Subcutaneous abdominal adipose tissue (tissue), 5 donors: Measurements from ENCODE around the gene PCSK5.

Experiments
- H3K27ac ChIP-seq: one replicate; pipeline ENCODE4 v1.7.0; 2013; ENCODE audit warnings: low read depth, mild to moderate bottlenecking, inconsistent platforms, low read length, moderate library complexity
- H3K27me3 ChIP-seq, 5 donors: one replicate each; pipeline ENCODE4 v1.7.0; 2013; ENCODE audit warnings: low read length in 5 of 5, inconsistent platforms in 1 of 5; ENCODE audit not compliant: control insufficient read depth in 5 of 5, insufficient read depth in 4 of 5
- H3K36me3 ChIP-seq, 5 donors: one replicate each; pipeline ENCODE4 v1.7.0; 2013; ENCODE audit warnings: low read length in 5 of 5; ENCODE audit not compliant: control insufficient read depth in 5 of 5, insufficient read depth in 5 of 5
- H3K4me1 ChIP-seq, 5 donors: one replicate each; pipeline ENCODE4 v1.7.0; 2013; ENCODE audit warnings: low read length in 5 of 5, mild to moderate bottlenecking in 3 of 5, moderate library complexity in 1 of 5; ENCODE audit not compliant: control insufficient read depth in 5 of 5, insufficient read depth in 5 of 5
- H3K4me3 ChIP-seq, 5 donors: one replicate each; pipeline ENCODE4 v1.7.0; 2013; ENCODE audit warnings: low read length in 5 of 5, low read depth in 1 of 5
- H3K9ac ChIP-seq, 5 donors: one replicate each; pipeline ENCODE4 v1.7.0; 2013; ENCODE audit warnings: low read length in 5 of 5, mild to moderate bottlenecking in 4 of 5, moderate library complexity in 3 of 5
- H3K9me3 ChIP-seq, 5 donors: one replicate each; pipeline ENCODE4 v1.7.0; 2013; ENCODE audit warnings: low read length in 5 of 5; ENCODE audit not compliant: control insufficient read depth in 5 of 5
- donor health status: healthy.
- donor health status: healthy.
- donor health status: healthy.
- donor health status: healthy.
- donor health status: healthy.

Gene PCSK5

DNA sequence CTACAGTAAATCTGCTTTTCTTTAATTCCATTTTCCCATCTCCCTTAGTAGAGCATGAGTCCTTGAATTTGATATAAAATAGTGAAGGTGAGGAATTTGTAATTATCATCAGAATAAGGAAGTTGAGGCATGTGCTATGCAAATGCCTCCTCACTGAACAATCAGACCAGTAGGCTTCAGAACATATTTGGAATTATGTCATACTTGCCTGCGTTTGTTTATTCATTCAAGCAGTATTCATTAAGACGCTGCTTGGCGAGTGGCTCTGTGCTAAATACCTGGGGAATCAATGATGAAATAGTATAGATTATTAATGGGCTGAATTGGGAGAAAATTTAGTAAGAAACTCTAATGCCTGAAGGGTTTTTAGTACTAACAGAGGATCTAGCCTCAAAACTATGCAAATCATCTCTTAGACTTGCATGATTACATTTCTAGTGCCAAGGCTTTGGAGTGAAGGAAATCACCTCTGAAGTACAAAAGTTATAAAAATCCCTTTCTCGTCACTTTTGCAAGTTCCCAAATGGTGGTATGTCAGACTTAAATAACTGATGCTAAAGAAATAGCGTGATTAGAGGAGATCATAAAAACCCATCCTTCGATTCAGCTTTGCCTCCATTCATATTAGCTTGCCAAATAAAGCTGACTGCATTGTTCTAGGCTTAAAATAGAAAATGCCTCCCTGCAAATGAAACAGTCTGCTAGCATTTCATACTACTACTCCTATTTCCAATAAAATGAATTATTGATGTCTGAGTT lies 141.7 kb downstream of the PCSK5 start:
- no peak overlapping the region for H3K9ac ChIP-seq
- no peak overlapping the region for H3K4me3 ChIP-seq
- H3K27me3 ChIP-seq: no peaks in the 10 kb centered on the region
- no peaks in the 10 kb centered on the region for H3K4me1 ChIP-seq
- peaks cover 11 to 36% (median 17%) of the 10 kb centered on the region in 5 donors for H3K36me3 ChIP-seq
- H3K9me3 ChIP-seq: no peaks in the 10 kb centered on the region
- H3K27ac ChIP-seq: no peak overlapping the region

DNA sequence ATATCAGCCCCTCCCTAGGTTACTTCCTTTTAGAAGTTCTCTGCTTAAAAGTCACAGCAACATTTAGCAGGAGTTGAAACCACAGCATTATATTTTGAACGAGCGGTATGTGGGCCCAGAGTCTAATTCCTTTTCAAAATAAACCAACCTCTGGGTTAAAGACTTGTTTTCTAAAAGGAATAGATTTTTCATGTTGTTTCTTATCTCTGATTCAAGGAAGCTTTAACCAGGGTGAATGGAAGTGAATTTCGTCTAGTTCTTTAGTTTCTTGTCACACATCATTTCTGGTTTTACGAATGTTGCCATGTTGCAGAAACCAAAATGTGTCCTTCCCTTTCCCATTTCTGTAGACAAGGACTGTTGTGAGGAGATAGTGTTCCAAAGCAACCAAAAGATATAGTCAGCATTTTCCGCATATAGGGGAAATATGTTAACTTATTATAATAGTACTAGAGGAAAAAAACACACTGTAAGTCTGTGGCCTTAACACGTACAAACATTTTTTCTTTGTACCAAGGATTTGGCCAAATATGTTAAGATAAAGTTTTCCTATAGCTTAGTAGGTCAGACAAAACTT lies 142.4 kb downstream of the PCSK5 start:
- no peaks in the 10 kb centered on the region for H3K9me3 ChIP-seq
- no peaks in the 10 kb centered on the region for H3K27me3 ChIP-seq
- no peak overlapping the region for H3K4me3 ChIP-seq
- H3K9ac ChIP-seq: no peak overlapping the region
- no peak overlapping the region for H3K27ac ChIP-seq
- H3K36me3 ChIP-seq: peaks cover 11 to 35% (median 18%) of the 10 kb centered on the region in 5 donors
- no peaks in the 10 kb centered on the region for H3K4me1 ChIP-seq

DNA sequence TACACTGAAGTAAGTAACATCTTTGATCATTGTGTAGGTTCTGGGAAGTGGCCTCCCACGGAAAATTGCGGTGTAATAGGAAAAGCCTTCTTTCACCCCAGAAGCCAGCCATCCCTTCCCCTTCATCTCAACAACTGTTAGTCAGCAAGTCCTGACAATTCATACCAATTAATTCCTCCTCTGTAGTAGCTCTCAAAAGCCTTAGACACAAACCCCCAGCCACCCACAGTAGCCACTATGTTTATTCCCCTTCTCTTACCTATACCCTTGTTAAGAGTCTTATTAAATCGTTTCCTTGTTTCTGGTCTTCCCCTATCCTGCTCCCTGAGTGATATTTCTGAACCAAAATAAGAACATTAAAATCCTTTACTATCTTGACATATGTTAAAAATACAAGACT lies 143.6 kb downstream of the PCSK5 start:
- H3K4me1 ChIP-seq: no peaks in the 10 kb centered on the region
- no peaks in the 10 kb centered on the region for H3K9me3 ChIP-seq
- H3K27me3 ChIP-seq: no peaks in the 10 kb centered on the region
- peaks cover 6 to 28% (median 18%) of the 10 kb centered on the region in 5 donors for H3K36me3 ChIP-seq
- no peak overlapping the region for H3K4me3 ChIP-seq
- no peak overlapping the region for H3K27ac ChIP-seq
- no peak overlapping the region for H3K9ac ChIP-seq

DNA sequence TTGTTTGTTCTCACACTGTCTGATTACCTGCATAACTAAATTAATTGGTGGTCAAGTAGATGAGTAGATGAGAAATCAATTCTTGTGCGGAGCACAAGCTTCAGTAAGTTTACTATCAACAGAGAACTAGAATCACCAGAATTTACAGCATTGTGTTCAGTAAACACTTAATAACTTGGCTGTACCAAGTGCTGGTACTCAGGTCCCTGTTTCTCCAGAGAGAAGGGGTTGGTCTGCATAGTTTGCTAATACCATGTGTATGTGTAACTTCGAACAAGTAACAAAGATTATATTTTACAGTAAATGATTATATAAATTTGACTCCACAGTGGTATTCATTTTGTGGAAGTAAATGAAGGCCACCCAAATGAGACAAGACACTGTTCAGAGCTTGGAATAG lies 146.3 kb downstream of the PCSK5 start:
- Histone ChIP-seq H3K4me3 (no peak overlapping the region), H3K9ac (no peak overlapping the region)

DNA sequence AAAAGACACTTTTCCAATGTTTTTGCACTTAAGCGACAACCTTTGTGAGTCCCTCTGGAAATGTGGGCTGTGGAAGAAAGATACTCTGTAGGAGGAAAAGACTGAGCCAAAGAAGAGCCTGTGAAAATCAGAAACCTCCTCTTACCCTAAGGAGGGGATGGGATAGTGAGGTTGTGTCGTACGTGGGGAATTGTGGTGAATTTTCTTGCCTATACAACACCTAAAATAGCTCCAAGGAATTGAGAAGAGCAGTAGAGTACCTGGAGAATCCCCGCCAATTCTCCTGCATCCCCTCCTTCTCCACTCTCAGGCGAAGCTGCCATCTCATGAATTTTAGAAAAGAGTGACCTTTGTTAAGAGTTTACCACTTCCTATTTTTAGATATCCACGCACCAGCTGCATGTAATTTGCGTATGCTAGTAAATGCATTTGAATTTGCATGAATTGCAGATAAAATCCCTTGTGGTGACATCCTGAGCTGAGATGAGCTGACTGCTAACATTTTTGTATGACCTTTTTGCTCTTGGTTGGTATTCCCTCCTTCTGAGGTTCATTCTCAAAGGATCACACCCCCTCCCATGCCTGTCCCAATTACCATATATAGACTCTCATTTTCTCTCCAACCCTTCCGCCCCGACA lies 147.2 kb downstream of the PCSK5 start:
- H3K27ac ChIP-seq: no peak overlapping the region
- no peaks in the 10 kb centered on the region for H3K27me3 ChIP-seq
- H3K9me3 ChIP-seq: no peaks in the 10 kb centered on the region
- H3K4me3 ChIP-seq: no peak overlapping the region
- peaks cover 6 to 24% (median 10%) of the 10 kb centered on the region in 5 donors for H3K36me3 ChIP-seq
- no peak overlapping the region for H3K9ac ChIP-seq
- no peaks in the 10 kb centered on the region for H3K4me1 ChIP-seq

More for the DNA sequence above, 146.3 kb downstream of the PCSK5 start:
- no peaks in the 10 kb centered on the region for H3K9me3 ChIP-seq
- H3K27ac ChIP-seq: no peak overlapping the region
- no peaks in the 10 kb centered on the region for H3K27me3 ChIP-seq
- peaks cover 6 to 24% (median 14%) of the 10 kb centered on the region in 5 donors for H3K36me3 ChIP-seq
- H3K4me1 ChIP-seq: no peaks in the 10 kb centered on the region

DNA sequence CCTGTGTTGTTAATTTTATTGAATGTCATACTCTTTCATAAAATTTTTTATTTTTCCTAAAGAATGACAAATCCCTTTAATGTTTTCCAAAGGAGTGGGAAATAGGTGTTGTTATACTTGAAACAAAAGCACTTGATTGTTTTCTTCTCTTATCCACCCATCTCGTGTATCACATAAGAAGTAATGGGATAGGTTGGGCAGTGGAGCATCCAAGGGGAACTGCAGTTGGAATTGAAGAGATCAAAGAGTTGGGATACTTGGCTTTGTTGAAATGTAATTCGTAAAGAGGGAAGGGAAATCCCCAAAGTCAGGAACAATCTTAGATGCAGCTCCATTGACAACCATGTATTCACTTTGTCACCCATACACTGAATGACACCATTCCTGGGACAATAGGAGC lies 148.0 kb downstream of the PCSK5 start:
- Histone ChIP-seq H3K4me1 (no peaks in the 10 kb centered on the region), H3K9me3 (no peaks in the 10 kb centered on the region)

DNA sequence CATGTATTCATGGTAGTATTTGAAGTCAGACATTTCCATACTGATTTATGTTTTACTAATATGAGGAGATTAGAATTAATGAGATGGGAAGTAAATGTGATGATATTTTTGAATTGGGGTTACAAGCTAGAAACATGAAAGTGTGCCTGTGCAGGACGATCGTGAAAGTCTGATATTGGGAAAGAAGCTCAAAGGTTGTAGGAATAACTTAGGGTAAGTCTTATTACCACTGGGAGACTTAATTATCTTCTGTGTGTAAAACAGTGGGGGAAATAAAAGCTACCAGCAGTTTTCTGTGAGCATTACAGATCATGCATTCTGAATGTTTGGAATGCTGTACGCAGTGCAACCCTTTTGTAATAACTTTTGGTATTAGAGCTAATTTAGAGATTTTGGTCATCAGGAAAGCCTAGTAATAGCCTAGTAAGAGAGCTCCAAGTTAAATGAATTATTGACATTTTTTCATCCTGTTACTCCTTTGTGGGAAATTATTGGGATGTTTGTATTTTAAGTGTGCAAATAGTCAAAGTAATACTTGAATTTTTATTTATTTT lies 153.9 kb downstream of the PCSK5 start:
- Histone ChIP-seq H3K9ac (peak overlapping the region in 1 of 5 donors; percentile 57), H3K27ac (peak overlapping the region; percentile 73), H3K36me3 (no peaks in the 10 kb centered on the region), H3K27me3 (no peaks in the 10 kb centered on the region), H3K9me3 (no peaks in the 10 kb centered on the region), H3K4me3 (no peak overlapping the region), H3K4me1 (peaks cover 0 to 16% (median 3%) of the 10 kb centered on the region in 5 donors)

More for the DNA sequence above, 148.0 kb downstream of the PCSK5 start:
- no peak overlapping the region for H3K4me3 ChIP-seq
- H3K27me3 ChIP-seq: no peaks in the 10 kb centered on the region
- no peak overlapping the region for H3K27ac ChIP-seq
- peaks cover 6 to 24% (median 10%) of the 10 kb centered on the region in 5 donors for H3K36me3 ChIP-seq
- no peak overlapping the region for H3K9ac ChIP-seq

DNA sequence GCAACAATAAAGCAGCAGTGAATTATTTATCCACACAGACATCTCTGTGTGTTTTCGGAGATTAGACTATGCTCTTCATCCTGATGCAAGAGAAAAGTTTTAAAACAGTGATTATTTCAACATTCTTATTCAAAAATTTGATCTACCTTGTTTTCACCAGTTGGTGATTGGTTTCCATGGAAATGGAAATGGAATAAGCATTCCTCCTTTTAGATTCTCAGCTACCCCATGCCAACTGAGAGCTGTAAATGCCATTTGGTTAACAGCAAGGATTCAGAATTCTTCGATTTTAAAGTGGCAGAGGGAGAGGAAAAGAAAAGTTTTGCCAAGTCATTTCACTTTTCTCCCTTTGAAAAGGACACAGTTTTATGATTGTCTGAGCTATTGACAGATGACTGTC lies 154.7 kb downstream of the PCSK5 start:
- Histone ChIP-seq H3K36me3 (no peaks in the 10 kb centered on the region), H3K27me3 (no peaks in the 10 kb centered on the region), H3K4me3 (no peak overlapping the region), H3K9me3 (no peaks in the 10 kb centered on the region), H3K4me1 (peaks cover 0 to 16% (median 3%) of the 10 kb centered on the region in 5 donors), H3K9ac (peak overlapping the region in 1 of 5 donors; percentile 51), H3K27ac (peak overlapping the region; percentile 73)

DNA sequence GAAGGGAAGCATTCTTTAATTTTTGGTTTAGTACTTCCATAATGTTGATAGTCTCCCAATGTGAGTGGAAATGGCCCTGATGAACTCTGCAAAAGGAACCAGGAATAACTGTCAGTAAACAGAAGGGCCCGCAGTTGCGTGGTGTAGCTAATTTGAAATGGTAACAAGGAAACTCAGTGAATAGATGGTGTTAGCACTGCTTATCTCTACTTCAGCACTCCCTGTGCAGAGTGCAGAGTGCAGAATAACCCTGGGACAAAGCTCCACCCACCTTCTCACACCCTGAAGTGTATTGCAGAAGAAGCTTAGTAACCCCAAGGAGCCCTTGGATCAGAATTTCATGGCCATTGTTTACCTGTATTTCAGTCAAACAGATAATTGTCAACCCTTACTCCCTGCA lies 158.9 kb downstream of the PCSK5 start:
- no peak overlapping the region for H3K9ac ChIP-seq
- peaks cover 0 to 16% (median 3%) of the 10 kb centered on the region in 5 donors for H3K4me1 ChIP-seq
- no peak overlapping the region for H3K4me3 ChIP-seq
- H3K27ac ChIP-seq: no peak overlapping the region
- H3K36me3 ChIP-seq: peaks cover 0 to 15% (median 0%) of the 10 kb centered on the region in 5 donors
- H3K9me3 ChIP-seq: no peaks in the 10 kb centered on the region
- no peaks in the 10 kb centered on the region for H3K27me3 ChIP-seq

DNA sequence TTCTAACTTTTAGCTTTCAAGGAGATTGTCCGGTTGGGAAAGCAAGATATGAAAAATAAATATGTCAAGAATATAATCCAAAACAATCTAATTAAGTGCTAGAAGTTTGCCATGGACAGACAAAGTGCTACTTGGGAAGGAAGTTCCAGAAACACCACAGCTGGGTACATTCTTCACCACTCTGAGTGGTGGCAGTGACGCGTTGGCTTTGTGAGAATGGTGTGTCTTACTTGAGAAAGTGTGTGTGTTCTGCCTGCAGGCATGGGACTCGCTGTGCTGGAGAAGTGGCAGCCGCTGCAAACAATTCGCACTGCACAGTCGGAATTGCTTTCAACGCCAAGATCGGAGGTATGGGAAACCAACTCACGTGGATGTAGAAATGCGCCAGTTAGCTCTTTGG lies 177.2 kb downstream of the PCSK5 start:
- H3K4me3 ChIP-seq: no peak overlapping the region
- no peak overlapping the region for H3K9ac ChIP-seq
- no peaks in the 10 kb centered on the region for H3K9me3 ChIP-seq

More for the DNA sequence above, 177.2 kb downstream of the PCSK5 start:
- Histone ChIP-seq H3K27ac (no peak overlapping the region), H3K36me3 (peaks cover 7 to 16% (median 14%) of the 10 kb centered on the region in 5 donors), H3K27me3 (no peaks in the 10 kb centered on the region), H3K4me1 (no peaks in the 10 kb centered on the region)
